ENCODE data around the gene SMO.
A peak's percentile ranks its signal among the peaks of the same experiment; 100 is the strongest.
"Not testable (repeated sequence)": the region's sequence is repeated elsewhere in the genome, so short reads cannot be mapped to it uniquely, and the experiment has no call there.

The SMO gene

GRCh38 chr7:129210256-129210988 is 22.0 kb downstream of the SMO start:
- peak; percentile 24 to 57 (median 49) for DNase-seq

DNA sequence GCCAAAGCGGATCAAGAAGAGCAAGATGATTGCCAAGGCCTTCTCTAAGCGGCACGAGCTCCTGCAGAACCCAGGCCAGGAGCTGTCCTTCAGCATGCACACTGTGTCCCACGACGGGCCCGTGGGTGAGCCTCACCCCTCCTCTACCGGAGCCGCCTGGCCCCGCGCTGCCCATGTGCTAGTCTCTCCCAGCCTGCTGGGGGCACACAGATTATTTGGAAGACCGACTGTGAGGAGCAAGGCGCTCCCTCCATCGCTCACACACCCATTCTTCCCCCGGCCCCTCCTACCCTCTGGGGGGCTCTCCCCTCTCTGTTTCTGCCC is 22.5 kb downstream of the SMO start:
- DNase-seq, result no peak

DNA sequence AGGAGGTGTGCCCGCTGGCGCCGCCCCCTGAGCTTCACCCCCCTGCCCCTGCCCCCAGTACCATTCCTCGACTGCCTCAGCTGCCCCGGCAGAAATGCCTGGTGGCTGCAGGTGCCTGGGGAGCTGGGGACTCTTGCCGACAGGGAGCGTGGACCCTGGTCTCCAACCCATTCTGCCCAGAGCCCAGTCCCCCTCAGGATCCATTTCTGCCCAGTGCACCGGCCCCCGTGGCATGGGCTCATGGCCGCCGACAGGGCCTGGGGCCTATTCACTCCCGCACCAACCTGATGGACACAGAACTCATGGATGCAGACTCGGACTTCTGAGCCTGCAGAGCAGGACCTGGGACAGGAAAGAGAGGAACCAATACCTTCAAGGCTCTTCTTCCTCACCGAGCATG is 23.7 kb downstream of the SMO start:
- no peak for DNase-seq

GRCh38 chr7:129212596-129212995 is 24.2 kb downstream of the SMO start:
- DNase-seq, result no peak

- DNase-seq, result no peak
Observed at GRCh38 chr7:129213828-129214227, 25.4 kb downstream of the SMO start.

GRCh38 chr7:129215691-129216090 is 27.3 kb downstream of the SMO start:
- DNase-seq, result not testable (repeated sequence)

GRCh38 chr7:129216101-129216715 is 27.8 kb downstream of the SMO start:
- DNase-seq, result not testable (repeated sequence)

- DNase-seq, result not testable (repeated sequence)
Observed at GRCh38 chr7:129216821-129217416, 28.5 kb downstream of the SMO start.

DNA sequence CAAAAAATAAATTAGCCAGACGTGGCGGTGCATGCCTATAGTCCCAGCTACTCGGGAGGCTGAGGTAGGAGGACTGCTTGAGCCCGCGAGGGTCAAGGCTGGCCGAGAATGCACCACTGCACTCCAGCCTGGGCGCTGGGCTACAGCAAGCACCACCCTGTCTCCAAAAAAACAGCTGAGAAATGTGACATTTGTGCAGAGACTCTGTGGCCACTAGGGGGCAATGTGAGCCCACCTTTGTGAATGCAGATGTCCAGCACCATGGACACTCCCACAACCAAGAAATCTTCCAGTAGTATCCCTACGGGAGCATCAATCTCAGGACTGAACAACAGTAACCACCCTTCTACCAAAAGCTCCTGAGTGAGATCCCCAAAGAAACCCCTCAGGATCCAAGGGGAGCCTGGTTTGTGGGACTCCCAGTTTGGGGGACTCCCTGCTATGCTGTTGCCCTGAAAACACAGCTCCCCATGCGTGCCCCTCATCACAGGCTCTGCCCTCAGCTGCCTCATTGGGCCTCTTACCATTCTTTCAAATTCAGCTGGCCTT is 30.2 kb downstream of the SMO start:
- peak; percentile 56 to 75 (median 59) for DNase-seq

GRCh38 chr7:129219166-129219565 is 30.7 kb downstream of the SMO start:
- DNase-seq, result not testable (repeated sequence)

DNA sequence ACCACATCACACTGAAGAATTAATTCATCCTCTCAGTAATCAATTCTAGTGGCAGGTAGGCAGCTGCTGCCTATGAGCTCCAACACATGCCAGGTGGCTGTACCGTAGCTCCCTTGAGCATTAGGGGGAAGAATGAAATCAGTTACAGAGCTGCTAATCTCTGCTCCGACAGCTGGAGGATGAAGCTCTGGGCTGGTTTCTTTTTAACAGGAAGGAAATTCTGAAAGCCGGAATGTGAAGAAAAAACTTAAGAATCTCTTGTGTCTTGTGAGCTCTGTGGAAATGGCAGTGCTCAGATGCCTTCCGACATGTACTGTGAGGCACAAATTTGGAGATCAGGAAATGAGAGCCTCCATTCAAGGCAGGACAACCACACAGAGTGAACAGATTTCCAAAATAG is 33.6 kb downstream of the SMO start:
- DNase-seq, result no peak

- peak; percentile 95 to 98 (median 96) for DNase-seq
Observed at GRCh38 chr7:129224251-129225205, 36.1 kb downstream of the SMO start, which contains the start of gene AHCYL2. AHCYL2 (plus strand) TSS chr7:129225030.

DNA sequence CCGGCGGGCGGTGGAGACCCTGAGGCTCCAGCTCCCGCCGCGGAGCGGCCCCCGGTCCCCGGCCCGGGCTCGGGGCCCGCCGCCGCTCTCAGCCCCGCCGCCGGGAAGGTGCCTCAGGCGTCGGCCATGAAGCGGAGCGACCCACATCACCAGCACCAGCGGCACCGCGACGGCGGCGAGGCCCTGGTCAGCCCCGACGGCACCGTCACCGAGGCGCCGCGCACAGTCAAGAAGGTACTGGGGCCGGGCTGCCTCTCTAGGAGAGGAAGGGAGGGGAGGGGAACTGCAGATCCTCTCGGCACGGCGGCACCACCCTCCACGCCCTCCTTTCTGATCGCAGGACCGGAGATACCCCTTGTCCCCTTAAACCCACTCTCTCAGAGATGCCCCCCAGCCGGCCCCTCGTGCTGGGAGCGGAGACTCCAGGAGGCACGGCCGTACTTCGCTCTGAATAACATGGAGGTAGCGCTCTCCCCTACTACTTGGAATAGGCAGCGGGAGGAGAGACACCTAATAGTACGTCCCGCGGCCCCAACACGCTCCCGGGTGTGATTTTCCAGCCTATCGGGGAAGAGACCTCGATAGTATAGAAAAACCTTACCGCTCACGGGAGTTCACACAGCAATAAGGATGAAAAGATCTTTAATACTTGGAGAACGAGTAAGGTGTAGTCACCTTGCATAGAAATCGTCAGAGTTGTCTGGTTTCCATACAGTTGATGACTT is 36.9 kb downstream of the SMO start:
- DNase-seq, result peak; percentile 34 to 43 (median 35)

DNA sequence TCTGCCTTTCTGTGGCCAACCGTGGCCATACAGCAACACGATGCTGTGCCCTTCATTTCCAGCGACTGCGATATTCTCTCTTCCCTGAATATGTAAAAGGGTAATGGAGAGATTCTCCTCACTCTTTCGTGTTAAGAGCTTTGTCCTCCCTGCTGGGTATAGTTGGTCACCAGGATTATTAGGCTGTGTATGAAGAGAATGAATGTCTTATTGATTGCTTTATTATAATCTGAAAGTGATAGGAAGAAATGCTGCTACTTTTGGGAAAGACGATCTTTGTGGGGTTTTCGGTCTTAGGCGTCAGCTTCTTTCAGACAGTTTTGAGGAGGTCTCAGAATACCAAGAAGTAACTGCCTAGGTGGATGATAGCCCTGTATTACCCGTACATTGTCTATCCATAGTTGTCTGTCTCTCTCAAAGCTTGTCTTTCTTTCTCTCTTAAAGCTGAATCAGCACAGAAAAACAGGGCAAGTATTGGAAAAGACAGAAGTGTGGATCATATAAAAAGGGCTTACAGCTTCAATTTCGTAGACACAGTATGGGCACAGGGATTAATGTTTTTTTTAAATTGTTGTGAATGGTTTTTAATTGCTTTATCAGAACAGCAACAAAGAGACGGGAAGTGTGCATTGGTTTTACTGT is 37.6 kb downstream of the SMO start:
- no peak for DNase-seq

GRCh38 chr7:129227646-129228578 is 39.5 kb downstream of the SMO start:
- DNase-seq, result no peak

DNA sequence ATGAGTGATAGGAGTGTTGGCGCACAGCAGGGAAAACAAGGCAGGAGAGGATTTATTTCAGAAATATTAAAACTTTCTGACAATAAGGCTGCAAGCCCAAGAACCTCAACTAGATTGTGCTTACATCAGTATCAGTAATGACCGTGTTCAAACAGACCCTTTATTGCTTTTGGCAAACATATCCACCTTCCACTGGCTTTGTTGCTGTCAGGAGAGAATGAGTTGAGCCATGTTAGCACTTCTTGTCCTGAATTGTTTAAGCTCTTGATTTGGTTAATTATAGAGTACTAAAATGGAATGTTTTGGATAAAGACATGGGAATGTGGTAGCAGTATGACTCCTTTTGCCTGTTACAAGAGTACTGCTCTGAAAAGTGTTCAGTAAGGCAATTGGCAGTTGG is 40.2 kb downstream of the SMO start:
- no peak for DNase-seq

DNA sequence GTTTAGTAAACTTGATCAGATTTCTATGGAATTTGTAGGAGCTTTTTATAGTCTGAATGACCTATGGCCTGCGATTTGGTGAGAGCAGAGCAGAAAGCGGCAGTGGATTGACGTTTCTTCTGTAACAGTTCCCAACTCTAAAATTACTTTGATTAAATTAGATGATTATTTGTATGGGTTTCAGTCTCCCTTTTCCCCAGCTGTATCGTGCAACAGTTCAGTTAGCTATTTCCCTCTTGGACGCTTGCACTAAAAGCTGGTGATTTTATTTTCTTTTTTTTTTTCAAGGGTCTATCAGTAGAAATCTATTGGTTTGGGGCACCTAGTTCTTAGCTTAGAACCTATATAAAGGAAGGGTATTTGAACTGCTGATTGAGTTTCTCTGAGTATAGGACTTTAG is 43.2 kb downstream of the SMO start:
- no peak for DNase-seq

DNA sequence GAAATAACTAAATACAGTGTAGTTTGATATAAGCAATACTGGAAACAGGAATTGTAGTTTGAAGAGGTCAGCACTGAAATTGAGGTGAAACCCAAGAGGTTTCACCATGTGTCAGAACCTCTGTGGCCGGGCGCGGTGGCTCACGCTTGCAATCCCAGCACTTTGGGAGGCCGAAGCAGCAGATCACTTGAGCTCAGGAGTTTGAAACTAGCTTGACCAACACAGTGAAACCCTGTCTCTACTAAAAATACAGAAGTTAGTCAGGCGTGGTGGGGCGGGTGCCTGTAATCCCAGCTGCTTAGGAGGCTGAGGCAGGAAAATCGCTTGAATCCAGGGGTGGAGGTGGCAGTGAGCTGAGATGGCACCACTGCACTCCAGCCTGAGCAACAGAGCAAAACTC is 50.1 kb downstream of the SMO start:
- DNase-seq, result no peak

- DNase-seq, result no peak
Observed at GRCh38 chr7:129240119-129240820, 51.8 kb downstream of the SMO start.

DNA sequence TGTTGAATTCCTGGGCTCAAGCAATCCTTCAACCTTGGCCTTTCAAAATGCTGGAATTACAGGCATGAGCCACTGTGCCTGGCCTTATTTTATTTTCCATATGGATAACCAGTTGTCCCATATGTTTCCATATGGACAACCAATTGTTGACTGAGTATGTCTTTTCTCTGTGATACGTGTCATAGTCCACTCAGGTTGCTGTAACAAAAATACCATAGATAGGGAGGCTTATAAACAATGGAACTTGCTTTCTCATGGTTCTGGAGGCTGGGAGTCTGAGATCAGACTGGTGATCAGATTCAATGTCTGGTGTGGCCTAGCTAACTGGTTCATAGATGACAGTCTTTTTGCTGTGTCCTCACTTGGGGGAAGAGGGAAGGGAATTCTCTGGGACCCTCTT is 55.8 kb downstream of the SMO start:
- no peak for DNase-seq

Measured in activated CD4-positive, CD25-positive, alpha-beta regulatory T cell (primary cell).